H1 (cell line): ENCODE data around the gene THEM5. TPM values are rescaled to one million over a fixed set of nuclear protein-coding genes. Genes with fewer than 3 reads are reported as not detected.

Source experiments
- CBX5 ChIP-seq: fragments of 300-800, 300-1000 bp; sonication (generic); IDR thresholded peaks from 2 replicates; pipeline ENCODE4 v1.7.1; 2016; ENCODE audit warnings: antibody characterized with exemption, low read length, low read depth
- FOSL1 ChIP-seq: IDR thresholded peaks from 2 replicates; pipeline ENCODE4 v1.6.1; 2011; ENCODE audit warnings: mild to moderate bottlenecking, low read depth, low read length, moderate library complexity; ENCODE audit not compliant: insufficient read depth
- JUND ChIP-seq: IDR thresholded peaks from 2 replicates; pipeline ENCODE4 v1.6.1; 2011; ENCODE audit warnings: mild to moderate bottlenecking, improper control_type of control experiment, low read length
- TAF1 ChIP-seq: IDR thresholded peaks from 2 replicates; pipeline ENCODE4 v1.6.1; 2011; ENCODE audit warnings: mild to moderate bottlenecking, low read depth, low read length
- polyA plus RNA-seq, 7 experiments: library from polyadenylated mRNA; depleted of rRNA in 3 of 7; stranded (reverse) in 5 of 7; unstranded in 2 of 7; fragments of >200 nt in 5 of 7; fragments of 200-250 nt in 2 of 7; gene quantifications; 1 replicate in 5 of 7; 2 replicates in 1 of 7; 4 replicates in 1 of 7; pipeline versions ENCODE4 v1.2.1 to v1.2.3, GENCODE V29; 2011 to 2013; ENCODE audit warnings: missing spikeins in 2 of 7, mixed read lengths in 2 of 7
- total RNA-seq: library from RNA; stranded (reverse); fragmentation: NEBNext Ultra II Directional; extraction: Animal tissue kit (Norgen Biotek cat#: 25700); gene quantifications from 2 replicates; pipeline ENCODE4 v1.2.1, GENCODE V29; 2021

The THEM5 gene
- total and polyA plus RNA-seq, 2 of the 8 experiments (the other 6 are each of a cell fraction or from before 2014, with no cell fraction given): not detected

- TF ChIP-seq TAF1 (no peak), FOSL1 (no peak), JUND (no peak), CBX5 (no peak)
These were observed 4.4 kb downstream of the THEM5 start (continued) for GRCh38 chr1:151849126-151849525.
